Nasal cavity respiratory epithelium epithelial cell of viscerocranial mucosa (primary cell): Measurements from ENCODE around the gene ARHGEF33. TPM values are rescaled to one million over a fixed set of nuclear protein-coding genes. Genes with fewer than 3 reads are reported as not detected.

Experiments
- total RNA-seq: library from RNA; depleted of rRNA; stranded (reverse); fragments of >200 nt; gene quantifications from 2 replicates; pipeline ENCODE4 v1.2.3, GENCODE V29; 2014

The ARHGEF33 gene
- total RNA-seq = under 0.01 and 0.21 TPM in 2 replicates

GRCh38 chr2:38889575-38889974, at the start of gene ARHGEF33:
Gene ARHGEF33, plus strand, starts transcription at chr2:38889875. Its CDS starts 29,573 bp downstream, at chr2:38919448.

DNA sequence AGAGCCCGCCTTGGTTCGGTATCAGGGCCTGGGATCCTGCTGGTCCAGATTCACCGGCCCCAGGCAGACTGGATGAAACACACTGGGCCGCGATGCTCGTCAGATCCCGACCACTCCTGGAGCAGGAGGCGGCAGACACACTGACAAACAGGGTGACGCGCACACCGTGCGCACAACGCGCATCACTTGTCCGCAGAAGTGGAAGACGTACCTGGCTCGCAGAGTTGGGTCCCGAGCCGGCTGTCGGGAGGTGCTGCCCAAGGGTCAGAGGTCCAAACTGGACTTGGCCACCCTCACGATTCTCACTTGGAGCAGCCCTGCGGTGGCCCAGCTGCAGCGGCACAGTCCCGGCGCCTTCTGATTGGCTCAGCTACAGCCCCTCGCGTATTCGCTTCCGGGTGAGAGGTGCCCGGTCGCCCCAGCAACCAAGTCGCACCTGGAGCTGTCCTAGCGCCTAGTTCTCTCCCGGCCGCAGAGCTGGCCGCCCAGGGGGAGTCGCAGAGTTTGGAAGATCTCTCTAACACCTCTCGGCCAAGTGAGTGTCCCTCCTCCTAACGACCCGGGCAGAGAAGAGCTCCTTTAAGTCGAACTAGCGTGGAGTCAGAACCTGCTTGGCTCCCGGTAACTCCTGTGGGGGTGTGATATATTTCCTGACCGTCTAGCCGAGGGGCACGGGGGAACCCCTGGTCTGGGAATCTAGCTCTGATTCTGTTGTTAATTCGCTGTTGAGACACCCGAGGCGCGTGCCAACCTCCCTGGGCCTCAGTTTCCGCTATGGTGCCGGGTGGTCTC, 13.9 kb upstream of the ARHGEF33 start, which contains the start of the genes DHX57 and MORN2:
DHX57 (minus strand) TSS at position 359 of the 792 bp plus-strand sequence. CDS start 7,529 bp downstream, outside the sequence.
MORN2 (plus strand) TSS at position 401 of the 792 bp plus-strand sequence.

Other genes with a start within 250 kb of the ARHGEF33 start
- gene GALM, start 223.8 kb upstream of the ARHGEF33 start, total RNA-seq = 1.7 and 2.6 TPM in 2 replicates
- gene SRSF7, start 138.5 kb upstream of the ARHGEF33 start, total RNA-seq = 64.6 and 139 TPM in 2 replicates
- 8.9 and 10.6 TPM in 2 replicates for gene GEMIN6, start 111.7 kb upstream of the ARHGEF33 start, total RNA-seq
- gene DHX57, start 13.9 kb upstream of the ARHGEF33 start, total RNA-seq = 17.4 and 25.9 TPM in 2 replicates
- gene MORN2, start 13.9 kb upstream of the ARHGEF33 start, total RNA-seq = 6.2 and 7.9 TPM in 2 replicates
- 8.9 and 35.3 TPM in 2 replicates for gene SOS1, start 231.2 kb downstream of the ARHGEF33 start, total RNA-seq